Frontal cortex (tissue), 4 donors: ENCODE data around the gene HIC2. TPM values are rescaled to one million over a fixed set of nuclear protein-coding genes. Genes with fewer than 3 reads are reported as not detected.
"Not testable (repeated sequence)": the region's sequence is repeated elsewhere in the genome, so short reads cannot be mapped to it uniquely, and the experiment has no call there.

Experiments
- DNase-seq, 2 donors: peaks; one replicate each; pipeline ENCODE4 v3.0.0; 2012; ENCODE audit warnings: low spot score in 2 of 2
- FAIRE-seq: peaks from 2 replicates; lab custom pipeline; 2012; peaks lifted over from hg19 to GRCh38; lab: Jason Lieb, UNC
- small RNA-seq: library from RNA; depleted of rRNA; stranded (forward); fragments of <200 nt; gene quantifications from one replicate; pipeline ENCODE3, GENCODE V24; 2014
- total RNA-seq: library from RNA; depleted of rRNA; stranded (reverse); fragments of >200 nt; gene quantifications from one replicate; pipeline ENCODE4 v1.2.3, GENCODE V29; 2014
- donor health status: control.
- donor health status: control.
- donor health status: control.

Gene HIC2
- total RNA-seq, 1 donor from 2014 or later, result 6.1 TPM

DNA sequence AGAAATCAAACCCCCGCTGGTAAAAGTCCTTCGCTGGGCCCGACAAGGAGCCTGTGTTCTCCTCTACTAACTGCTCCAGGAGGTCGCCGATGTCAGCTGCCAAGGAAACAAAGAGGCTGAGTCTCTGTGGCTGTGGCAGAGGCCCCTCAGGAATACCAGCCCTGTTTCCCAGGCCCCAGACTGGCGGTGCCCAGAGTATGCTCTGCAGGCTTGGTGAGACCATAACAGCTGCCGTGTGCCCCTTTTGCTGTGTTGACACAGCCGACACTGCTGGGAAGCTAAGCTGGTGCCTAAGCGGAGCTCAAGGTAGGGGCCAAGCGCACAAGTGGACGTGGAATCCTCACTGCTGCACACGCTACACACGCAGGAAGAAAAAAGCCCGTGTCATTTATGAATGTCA lies 66.9 kb downstream of the HIC2 start:
- not testable (repeated sequence) for FAIRE-seq, DNase-seq

DNA sequence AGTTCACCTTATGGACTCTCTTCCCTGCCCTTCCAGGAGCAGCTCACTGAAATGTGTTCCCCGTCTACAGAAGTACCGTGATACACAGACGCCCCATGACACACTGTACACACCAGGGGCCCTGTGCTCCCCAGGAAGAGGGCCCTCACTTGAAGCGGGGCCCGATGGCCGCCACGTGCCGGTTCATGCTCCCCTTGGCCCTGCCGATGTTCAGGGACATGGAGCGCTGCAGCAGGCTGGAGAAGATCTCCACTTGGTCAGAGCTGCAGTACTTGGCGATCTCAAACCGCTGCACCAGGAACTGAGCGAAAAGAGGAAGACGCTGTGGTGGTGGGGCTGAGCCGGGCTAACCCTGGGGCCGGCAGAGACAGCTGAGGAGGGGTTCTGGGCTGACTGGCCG lies 70.6 kb downstream of the HIC2 start:
- DNase-seq, result not testable (repeated sequence)

DNA sequence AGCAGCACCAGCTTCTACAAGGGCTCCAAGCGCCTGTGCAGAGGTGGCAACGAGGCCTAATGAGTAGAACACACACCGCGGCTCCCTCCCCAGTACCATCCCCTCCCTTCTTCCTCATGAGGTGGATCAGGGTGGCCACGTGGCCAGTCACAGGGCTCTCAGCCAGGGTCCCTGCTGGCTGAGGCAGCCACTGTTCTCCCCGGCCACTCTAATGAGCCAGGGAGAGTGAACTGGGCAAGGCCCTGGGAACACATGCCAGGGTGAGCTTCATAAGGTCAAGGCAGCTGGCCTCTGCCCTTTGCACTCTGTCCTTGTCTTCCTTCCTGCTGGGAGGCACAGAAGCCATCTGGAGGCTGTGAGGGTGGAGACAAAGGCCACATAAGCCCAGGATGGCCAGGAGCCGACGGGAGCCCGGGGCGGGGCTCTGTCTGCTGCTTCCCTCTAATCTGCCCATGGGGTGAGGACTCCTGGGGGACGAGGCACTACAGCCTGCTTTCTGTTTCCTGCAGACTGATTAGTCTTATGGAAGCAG lies 72.0 kb downstream of the HIC2 start:
- FAIRE-seq, DNase-seq: not testable (repeated sequence)

More for the DNA sequence above, 70.6 kb downstream of the HIC2 start:
- not testable (repeated sequence) for FAIRE-seq

DNA sequence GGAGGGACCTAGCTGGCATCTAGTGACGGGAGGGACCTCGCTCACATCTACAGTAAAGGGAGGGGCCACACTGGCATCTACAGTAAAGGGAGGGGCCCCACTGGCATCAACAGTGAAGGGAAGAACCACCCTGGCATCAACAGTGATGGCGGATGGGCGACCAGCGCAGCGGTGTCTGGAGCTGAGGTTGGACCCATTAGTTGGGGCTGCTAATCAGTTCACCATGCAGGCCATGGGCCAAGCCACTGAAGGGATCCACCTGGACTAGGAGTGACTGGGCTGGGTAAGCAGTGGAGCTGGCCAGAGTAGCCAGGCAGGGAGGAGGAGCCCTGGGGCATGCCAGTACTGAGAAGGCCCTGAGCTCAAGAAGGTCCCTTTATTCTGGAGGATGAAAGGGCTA lies 73.4 kb downstream of the HIC2 start:
- not testable (repeated sequence) for DNase-seq, FAIRE-seq

DNA sequence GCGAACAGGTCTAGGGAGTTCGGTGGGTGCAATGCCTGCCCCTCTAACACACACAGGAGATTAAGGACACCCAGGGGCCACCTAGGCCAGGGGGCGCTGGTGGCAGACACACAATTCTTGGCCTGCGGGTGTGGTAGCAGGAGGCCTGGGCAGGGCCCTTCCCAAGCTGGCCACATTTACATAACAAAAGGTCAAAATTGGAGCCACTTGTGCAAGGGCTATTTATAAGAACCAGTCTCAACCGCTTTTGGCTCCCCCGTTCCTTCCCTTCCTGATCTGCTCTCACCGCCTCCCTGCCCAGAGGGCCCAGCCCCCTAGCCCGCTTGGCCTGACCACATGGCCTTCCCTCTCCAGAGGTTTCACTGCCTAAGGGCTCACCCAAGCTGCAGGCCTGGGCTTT lies 75.1 kb downstream of the HIC2 start:
- FAIRE-seq, result not testable (repeated sequence)

DNA sequence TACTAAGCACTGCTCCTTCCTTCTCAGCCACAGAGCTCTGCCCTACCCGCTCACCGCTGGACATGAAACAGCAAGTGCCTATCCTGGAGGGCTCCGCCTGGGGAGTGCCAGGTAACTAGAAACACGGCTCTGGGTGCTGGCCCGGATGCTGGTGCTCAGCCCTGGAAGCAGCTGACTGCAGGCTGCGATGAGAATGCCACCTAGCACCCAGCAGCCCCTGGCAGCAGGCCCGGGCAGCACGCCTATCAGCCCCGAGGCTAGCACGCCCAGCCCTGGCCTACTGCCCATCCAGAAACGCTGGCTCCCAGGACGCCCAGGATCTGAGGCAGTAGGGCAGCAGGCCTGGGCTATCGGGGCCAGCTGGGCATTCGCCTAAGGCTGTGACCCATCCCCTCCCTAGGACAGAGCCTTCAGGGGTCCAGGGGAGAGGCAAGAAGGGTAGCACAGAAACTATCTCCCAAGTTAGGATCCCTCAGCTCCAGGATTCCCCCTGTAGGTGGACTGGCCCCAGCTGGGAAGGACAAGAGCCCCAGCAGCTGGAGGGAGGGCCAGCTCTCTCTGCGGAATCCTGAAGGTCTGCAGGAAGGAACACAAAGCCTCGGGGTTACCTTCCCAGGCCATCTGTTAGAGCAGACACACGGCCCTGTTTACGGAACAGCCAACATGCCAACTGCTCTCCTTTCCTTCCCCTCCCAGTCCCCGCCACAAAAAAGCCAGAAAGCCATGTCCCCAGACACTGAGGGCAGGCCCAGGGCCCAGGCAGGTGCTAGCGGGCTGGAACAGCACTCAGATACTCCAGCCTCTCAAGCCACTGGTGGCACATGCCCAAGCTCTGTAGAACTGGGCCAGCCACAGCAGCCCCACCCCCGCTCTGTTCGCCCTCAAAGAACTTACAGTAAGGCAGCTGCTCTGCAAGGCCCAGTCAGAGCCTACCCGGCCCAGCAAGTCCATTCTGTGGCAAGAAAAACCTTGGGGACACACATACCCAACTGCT lies 76.9 kb downstream of the HIC2 start:
- FAIRE-seq, result not testable (repeated sequence)

More for the DNA sequence above, 75.1 kb downstream of the HIC2 start:
- not testable (repeated sequence) for DNase-seq

DNA sequence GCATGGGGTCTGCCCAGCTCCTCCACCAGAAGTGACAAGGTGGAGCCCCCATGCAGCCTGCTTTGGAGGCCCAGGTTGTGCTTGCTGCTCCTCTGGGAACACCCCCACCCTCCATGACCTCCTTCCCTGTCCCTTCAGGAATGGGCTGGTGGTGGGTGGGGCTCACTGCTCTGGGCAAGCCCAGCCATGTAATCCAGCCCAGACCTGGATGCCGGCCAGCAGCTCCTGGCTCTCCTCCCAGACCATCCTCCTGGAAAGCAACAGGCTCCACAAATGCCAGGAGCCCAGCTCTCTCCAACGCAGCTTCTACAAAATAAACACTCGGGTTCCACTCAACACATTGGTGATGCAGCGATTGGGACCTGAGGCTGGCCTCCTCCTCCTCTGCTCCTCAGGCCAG lies 80.8 kb downstream of the HIC2 start:
- not testable (repeated sequence) for DNase-seq, FAIRE-seq

More for the DNA sequence above, 76.9 kb downstream of the HIC2 start:
- not testable (repeated sequence) for DNase-seq

DNA sequence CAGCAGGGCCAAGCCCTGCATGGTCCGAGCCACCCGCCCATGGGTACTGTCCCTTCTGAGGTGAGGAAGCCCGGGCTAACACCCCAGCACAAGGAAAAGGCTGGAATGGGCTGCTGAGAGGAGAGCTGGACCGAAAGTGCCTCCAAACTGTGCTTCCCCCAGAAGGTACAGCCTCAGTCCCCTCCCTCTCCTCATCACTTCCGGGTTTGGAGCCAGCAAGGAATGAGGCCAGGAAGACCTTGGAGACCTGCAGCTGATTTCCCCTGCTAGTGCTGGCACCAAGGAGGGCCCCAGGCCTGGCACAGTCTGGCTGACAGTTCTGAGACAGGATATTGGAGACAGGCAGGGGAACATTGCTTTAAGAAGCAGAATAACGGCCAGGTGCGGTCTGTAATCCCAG lies 81.3 kb downstream of the HIC2 start:
- DNase-seq, FAIRE-seq: not testable (repeated sequence)

DNA sequence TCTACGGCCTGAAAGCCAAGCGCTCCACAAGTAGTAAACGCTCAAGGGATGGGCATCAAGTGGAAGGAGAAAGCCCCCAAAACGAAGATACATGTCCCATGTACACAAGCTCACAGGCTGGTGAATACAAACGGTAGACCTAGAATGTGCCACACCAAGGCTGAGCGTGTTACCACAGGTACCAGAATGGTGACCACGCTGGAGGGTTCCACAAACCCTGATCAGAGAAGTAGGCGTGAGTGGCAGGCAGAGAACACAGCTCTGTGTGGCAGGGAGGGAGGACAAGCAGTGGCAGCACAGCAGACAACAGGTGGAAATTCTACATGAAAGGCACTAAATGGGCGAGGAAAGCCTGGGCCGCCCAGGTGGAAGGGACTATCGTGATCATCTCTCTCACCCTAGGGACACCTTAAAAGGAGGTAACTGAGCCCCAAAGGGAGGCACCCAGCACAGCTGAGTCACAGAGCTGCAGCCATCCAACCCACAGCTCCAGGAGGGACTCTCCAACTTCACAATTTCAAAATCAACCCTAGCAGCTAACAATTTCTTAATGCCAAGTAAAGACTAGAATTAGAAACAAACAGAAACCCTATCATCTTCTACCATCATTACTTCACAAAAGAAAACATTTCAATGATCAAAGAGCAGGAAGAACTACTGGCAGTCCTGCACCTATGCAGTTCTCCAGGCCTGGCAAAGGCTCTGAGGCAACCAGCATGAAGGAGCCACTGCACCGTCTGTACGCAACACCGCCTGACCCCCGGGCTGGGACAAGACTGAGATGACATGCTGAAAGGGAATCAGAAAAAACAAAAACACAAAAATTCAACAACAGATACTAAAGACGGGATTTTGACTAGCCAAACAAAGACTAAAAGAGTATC lies 82.7 kb downstream of the HIC2 start:
- DNase-seq, FAIRE-seq: not testable (repeated sequence)

Small RNA genes lying within 50 kb of the gene (small RNA-seq; reads per million reads assigned to genes)
- gene RF00492, result not detected
- gene RN7SKP63, result not detected

Other genes starting within 250 kb of the HIC2 start
- gene RIMBP3B, start 33.6 kb upstream of the HIC2 start, total RNA-seq, result 0.82 TPM
- gene TMEM191C, start 50.0 kb downstream of the HIC2 start, total RNA-seq, result 2.4 TPM
- 0.82 TPM for gene RIMBP3C, start 134.1 kb downstream of the HIC2 start, total RNA-seq
- gene UBE2L3, start 150.3 kb downstream of the HIC2 start, total RNA-seq, result 27.3 TPM
- gene YDJC, start 212.7 kb downstream of the HIC2 start, total RNA-seq, result 7.7 TPM
- not detected for gene CCDC116, start 215.4 kb downstream of the HIC2 start, total RNA-seq
- 2.9 TPM for gene SDF2L1, start 224.9 kb downstream of the HIC2 start, total RNA-seq
- gene PPIL2, start 248.6 kb downstream of the HIC2 start, total RNA-seq, result 20.4 TPM